Retinal pigment epithelial cell (primary cell): ENCODE results near the gene PTPRA.

ENCODE experiments used
- DNase-seq: peaks from one replicate; pipeline ENCODE4 v3.0.0-alpha.2; 2010; ENCODE audit warnings: low read depth
- H3K4me3 ChIP-seq: 2 replicates; pipeline ENCODE4 v1.5.1; 2011; ENCODE audit warnings: mild to moderate bottlenecking, low read length, control low read depth, moderate library complexity
- TF ChIP-seq, protein P1 (sequence below): conservative IDR thresholded peaks from 2 replicates; pipeline ENCODE4 v1.5.1; 2011; ENCODE audit warnings: low read depth, low read length, control low read depth, inconsistent platforms

Gene PTPRA

DNA sequence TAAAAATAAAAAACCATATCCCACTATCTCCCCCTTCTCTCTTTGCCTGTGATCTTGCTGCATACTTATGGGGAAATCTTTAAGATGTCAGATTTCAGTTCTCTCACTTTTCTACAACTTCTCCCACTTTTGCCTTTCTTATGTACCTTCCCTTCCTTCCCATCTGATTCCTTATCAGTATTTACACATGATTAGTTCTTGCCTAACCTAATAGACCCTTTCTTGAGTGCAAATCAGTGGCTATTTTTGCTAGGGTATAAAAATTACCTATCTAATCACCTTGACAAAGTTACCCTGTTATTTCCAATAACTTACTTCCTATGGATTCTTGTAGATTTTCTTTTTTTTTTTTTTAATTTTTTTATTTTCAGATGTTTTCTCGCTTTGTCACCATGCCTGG lies 75.7 kb downstream of the PTPRA start:
- DNase-seq = no peak
- TF ChIP-seq, protein P1, sequence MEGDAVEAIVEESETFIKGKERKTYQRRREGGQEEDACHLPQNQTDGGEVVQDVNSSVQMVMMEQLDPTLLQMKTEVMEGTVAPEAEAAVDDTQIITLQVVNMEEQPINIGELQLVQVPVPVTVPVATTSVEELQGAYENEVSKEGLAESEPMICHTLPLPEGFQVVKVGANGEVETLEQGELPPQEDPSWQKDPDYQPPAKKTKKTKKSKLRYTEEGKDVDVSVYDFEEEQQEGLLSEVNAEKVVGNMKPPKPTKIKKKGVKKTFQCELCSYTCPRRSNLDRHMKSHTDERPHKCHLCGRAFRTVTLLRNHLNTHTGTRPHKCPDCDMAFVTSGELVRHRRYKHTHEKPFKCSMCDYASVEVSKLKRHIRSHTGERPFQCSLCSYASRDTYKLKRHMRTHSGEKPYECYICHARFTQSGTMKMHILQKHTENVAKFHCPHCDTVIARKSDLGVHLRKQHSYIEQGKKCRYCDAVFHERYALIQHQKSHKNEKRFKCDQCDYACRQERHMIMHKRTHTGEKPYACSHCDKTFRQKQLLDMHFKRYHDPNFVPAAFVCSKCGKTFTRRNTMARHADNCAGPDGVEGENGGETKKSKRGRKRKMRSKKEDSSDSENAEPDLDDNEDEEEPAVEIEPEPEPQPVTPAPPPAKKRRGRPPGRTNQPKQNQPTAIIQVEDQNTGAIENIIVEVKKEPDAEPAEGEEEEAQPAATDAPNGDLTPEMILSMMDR = no peak
- no peak overlapping the region for H3K4me3 ChIP-seq

DNA sequence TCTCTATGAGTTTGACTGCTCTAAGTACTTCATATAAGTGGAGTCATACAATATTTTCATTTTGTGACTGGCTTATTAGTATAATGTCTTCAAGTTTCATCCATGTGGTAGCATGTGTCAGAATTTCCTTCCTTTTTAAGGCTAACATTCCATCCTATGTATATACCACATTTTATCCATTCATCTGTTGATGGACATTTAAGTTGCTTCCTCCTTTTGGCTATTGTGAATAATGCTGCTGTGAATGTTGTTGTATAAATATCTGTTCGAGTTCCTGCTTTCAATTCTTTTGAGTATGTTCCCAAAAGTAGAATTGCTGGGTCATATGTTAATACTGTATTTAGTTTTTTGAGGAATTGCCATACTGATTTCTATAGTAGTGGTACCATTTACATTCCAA lies 79.5 kb downstream of the PTPRA start:
- no peak overlapping the region for H3K4me3 ChIP-seq
- TF ChIP-seq, protein P1 = no peak
- DNase-seq = no peak

DNA sequence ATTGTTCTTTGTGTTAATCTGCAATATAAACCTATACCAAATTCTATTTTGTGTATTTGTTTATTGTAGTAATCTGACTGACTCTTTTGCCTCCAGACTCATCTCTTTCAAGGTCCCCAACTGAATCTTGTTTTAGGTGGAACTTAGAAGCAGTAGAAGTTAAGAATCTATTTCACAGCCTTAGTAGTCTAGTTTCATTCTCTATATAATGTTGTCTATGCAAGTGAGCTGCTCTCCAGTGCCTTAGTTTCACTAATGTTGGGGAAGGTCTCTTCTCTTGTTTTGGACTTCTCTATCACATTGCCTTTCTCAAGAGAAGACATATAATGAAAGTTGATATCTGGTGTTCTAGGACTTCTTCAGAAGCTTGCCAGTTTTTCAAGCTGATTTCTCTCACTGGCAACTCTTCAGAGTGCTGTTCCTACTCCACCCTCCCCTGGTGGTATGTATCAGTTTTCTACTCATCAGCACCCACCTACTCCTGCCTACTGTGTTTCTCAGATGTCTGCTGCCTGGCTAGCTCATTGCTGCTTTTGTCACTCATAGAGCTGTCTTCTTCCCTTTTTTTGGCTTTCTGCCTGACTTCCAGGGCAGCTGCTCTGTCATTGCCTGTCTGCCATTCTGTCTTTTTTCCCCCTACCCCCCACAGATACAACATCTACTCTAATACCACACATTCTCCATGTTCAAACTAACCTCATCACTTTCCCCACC lies 82.1 kb downstream of the PTPRA start:
- H3K4me3 ChIP-seq = no peak overlapping the region
- TF ChIP-seq, protein P1 = no peak
- DNase-seq = no peak

DNA sequence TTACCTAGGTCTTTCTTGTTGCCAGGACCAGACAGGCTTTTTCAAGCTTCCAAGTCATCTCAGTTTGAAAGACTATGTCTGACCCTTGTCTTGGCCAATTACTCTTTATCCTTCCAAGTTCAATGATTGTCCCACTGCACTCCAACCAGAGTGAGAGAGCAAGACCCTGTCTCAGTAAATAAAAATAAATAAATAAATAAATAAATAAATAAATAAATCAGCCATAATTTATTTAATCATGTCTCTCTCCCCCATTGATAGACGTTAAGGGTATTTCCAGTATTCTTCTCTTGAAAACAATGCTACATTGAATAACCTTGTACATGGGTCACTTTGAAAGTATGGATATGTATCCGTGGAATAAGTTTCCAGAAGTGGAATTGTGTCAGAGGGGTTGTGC lies 83.2 kb downstream of the PTPRA start:
- TF ChIP-seq, protein P1 = no peak
- H3K4me3 ChIP-seq = no peak overlapping the region
- no peak for DNase-seq

DNA sequence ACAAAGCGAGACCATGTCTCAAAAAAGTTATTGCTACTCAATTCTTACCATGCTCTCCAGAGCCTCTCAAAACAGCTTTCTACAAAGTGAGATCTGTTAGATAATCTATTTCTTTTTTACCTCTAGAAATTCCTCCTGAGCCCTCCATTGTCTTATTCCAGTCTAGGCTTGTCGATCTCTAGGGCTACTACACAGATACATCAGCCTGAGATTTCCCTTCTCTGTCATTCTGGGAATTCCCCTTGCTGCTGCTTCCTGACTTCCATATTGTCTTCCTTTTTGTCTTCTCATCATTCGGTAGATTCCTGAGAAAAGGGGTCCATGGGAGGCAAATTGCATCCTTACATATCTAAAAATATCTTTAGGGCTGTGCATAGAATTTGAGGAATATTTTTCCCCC lies 94.6 kb downstream of the PTPRA start:
- H3K4me3 ChIP-seq = no peak overlapping the region
- no peak for DNase-seq
- TF ChIP-seq, protein P1 = no peak

DNA sequence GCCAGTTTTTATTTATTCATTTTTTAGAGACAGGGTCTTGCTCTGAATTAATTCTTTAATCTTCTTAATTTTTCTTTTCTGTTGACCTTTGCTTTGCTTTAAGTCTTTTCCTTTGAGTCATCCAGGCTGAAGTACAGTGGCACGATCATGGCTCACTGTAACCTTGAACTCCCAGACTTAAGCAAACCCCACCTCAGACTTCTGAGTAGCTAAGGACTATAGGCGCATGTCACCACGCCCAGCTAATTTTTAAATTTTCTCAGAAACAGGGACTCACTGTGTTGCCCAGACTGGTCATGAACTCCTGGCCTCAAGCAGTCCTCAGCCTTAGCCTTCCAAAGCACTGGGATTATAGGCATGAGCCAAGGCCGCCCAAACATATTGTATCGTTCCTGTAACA lies 98.8 kb downstream of the PTPRA start:
- TF ChIP-seq, protein P1 = no peak
- no peak overlapping the region for H3K4me3 ChIP-seq
- DNase-seq = peak; percentile 50

DNA sequence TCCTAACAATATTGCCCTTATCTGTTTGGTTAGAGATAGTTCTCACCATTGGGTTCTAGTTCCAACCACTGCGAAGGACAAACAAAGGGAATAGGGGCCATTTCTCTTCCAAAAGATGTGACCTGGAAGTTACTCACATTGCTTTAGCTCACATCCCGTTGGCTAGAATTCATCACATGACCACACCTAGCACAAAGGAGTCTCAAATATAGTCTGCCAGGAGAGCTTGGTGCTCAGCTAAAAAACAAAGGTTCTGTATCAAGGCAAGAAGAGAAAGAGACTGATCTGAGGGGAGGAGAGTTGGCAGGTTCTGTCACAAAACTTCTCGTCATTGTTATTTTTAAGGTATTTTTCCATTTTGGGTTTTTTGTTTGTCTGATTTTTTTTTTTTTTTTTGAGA lies 100.3 kb downstream of the PTPRA start:
- TF ChIP-seq, protein P1 = no peak
- DNase-seq = no peak
- H3K4me3 ChIP-seq = no peak overlapping the region
